HPDE6-E6E7 (cell line): ENCODE data around the gene UVSSA.

Experiments used
- DNase-seq: peaks from one replicate; pipeline ENCODE4 v3.0.0; 2011; ENCODE audit warnings: missing footprints; ENCODE audit errors: extremely low spot score

UVSSA gene

GRCh38 chr4:1395941-1396805 lies 49.2 kb downstream of the UVSSA start:
- no peak for DNase-seq

- no peak for DNase-seq
Observed at GRCh38 chr4:1396806-1397455, 49.9 kb downstream of the UVSSA start.

DNA sequence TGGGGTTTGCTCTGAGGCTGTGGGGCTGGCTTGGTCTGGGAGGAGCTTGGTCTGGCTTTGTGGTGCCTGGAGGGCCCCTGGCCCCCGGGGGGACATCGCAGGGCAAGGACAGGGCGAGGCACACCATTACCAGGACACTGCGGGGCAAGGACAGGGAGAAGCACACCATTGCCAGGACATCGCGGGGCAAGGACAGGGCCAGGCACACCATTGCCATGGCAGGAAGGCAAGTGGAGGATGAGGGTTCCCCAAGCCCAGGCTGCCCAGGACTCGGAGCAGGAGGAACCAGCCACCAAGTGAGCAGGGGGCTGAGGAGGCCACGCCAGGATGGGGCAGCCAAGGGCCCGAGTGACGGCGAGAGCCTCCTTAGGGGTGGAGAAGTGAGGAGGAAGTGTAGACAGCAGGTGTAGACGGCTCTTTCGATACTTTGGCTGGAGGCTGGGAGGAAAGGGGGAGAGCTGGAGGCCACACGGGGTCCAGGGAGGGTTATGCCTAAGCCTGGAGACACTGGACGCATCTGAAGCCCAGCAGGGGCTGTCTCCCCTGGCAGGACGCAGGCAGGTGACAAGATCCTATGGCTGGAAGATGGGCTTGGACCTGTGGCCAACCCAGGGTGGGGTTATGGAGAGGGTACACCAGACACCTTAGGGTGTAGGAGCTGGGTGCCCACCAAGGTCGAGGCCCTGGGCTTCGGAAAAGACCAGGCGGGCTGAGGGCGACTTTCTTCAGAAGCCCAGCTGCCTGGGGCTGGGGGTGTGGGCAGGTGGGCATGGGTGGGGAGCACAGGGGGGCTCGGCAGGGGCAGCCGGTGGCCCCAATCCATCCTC lies 51.9 kb downstream of the UVSSA start:
- no peak for DNase-seq

DNA sequence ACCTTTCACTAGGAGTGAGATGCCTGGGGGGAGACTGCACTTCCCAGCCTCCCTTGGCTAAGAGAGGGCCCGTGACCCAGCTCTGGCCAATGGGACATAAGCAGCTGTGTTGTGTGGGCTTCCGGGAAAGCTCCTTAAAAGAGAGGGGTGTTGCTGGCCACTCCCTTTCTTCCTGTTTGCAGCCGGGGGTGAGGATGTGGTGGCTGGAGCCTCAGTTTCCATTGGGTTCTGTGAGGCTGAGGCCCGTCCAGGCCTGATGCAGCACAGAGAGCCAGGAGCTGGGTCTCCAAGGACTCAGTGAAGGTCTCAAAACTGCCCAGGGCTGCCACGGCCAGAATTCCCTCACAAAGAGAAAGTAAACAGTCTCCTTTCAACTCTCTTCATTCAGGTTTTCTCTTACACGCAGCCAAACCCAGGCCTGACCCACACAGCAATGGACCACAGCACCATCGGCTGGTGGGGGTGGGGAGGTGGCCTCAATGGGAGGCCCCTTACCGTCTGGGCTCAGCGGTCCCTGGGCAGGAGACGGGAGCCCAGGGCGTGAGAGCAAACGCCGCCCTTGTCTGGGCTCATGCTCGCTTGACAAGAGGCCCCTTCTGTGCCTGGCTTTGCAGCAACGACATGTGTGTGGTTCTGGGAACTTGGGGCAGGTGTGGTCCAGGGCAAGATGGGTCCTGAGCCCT lies 52.6 kb downstream of the UVSSA start:
- no peak for DNase-seq

- no peak for DNase-seq
Observed at GRCh38 chr4:1400191-1400805, 53.3 kb downstream of the UVSSA start.

DNA sequence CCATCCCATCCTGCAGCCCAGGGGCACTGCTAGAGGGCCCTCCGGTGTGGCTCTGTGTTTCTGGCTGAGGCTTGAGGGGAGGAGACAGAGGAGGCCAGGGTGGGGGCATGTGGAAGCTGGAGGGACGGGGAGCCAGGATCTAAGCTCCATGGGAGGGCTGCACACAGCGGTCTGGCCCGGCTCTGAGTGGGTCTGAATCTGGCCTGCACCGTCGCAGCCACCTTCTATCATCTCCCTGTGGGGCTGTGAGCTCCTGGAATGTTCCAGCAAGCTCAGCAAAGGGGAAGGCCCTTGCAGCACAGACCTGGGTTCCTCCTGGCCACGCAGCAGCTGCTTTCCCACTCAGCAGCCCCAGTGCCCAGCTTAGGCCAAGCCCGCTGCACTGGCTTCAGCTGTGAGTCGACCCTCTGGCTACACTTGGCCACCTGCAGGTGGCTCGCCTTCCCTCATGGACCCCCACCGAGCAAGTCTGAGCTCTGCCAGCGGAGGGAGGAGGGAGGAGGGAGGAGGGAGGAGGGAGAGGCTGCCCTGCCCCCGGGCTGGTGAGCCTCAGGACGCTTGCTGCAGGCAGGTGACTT lies 53.9 kb downstream of the UVSSA start:
- DNase-seq: no peak

DNA sequence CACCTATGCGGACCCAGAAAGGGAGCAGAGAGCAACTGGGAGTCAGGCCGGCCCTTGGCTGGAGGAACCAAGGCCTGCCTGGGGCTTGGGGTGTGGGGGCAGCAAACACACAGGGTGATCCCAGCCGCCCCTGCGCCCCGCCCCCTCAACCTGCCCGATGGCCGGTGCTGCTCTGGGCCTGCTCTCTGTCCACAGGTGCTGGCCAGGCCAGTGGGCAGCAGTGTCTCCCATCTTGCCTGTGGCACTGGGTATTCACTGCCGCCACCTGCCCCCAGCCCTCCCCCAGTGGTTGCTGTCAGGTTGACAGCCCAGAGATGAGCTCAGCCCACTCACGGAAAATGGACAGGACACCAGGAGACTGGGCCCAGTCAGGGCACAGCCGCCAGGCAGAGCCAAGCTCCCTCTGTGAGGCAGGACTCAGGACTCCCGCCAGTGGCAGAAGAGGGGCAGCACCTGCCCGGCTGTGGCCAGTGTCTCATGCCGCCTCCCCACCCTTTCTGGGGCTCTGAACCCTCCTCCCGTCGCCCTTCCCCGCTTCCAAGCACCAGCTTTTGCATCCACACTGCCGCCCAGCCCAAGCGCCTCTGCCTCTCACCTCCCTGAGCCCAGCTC lies 54.5 kb downstream of the UVSSA start:
- DNase-seq: no peak

- no peak for DNase-seq
Observed at GRCh38 chr4:1402021-1402515, 55.1 kb downstream of the UVSSA start.

DNA sequence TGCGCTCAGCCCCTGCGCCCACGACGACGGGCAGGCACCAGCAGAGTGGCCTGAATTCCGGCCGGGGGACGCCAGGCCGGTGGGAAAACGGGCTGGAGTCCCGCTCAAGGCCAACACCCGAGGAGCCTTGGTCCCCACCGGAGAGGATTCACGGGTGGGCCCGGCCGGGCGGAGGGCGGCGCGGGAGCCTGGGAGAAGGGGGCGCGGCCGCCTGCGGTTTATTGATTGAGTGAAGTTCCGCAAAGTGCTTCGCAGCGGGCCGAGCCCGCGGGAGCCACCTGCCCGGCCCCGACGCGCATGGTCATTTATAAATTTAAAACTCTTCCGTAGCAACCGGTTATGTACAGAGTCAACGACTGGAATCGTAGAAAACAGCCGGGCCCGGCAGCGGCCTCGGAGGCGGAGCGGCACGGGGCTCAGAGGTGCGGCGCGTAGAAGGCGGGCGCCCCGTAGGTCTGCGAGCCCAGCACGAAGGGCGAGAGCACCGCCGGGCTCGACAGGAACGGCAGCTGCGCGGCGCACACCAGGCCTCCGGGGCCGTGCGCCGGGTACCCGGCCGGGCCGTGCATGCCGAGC lies 55.6 kb downstream of the UVSSA start:
- DNase-seq: no peak

GRCh38 chr4:1403177-1403583 lies 56.2 kb downstream of the UVSSA start:
- no peak for DNase-seq

GRCh38 chr4:1403591-1404572 lies 56.9 kb downstream of the UVSSA start:
- DNase-seq: no peak

DNA sequence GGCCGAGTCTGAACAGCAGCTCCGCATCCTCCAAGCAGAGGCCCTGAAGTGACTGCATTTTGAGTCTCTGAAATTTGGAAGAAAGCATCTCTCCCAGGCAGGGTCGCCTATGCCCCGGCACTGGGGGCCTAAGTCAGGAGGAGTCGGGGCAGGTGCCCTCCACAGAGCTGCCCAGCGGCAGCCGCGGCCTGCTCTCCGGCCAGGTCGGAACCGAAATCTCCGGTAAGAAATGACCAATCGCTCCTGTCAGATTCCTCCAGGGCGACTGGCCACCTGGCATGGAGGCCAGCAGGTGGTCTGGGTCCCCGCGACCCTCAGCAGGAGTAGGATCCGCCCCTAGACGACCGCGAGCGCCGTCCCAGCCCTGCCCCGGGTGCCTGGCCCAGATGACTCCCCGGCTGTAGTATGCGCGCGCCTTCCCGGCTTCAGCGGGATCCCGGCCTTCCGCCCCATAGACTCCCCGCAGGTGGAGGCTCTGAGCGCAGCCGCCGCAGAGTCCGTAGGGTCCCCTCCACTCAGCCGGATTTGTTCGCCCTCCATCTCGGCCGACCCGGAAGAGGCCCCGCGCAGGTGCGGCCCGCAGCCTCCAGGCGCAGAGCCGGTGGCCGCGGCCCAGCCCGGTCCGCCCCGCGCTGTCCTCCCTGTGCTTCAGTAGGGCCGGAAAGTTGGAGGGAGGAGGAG lies 57.7 kb downstream of the UVSSA start:
- no peak for DNase-seq

DNA sequence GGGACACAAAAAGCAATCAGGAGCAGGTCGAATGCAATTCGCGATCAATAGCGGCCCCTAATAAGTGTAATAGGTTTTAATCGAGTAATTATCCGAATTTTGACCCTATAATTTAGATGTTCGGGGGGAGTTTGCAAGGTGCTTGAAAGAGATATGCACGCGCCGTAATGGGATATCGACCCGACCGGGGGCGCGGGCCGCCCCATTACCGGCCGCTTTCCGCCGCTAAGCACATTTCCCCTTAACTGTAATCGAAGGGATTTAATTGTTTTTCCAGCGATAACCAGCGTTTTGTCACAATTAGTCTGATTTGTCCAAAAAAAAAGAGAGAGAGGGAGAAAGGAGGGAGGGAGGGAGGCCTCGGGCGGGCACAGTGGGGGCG lies 58.2 kb downstream of the UVSSA start:
- no peak for DNase-seq

DNA sequence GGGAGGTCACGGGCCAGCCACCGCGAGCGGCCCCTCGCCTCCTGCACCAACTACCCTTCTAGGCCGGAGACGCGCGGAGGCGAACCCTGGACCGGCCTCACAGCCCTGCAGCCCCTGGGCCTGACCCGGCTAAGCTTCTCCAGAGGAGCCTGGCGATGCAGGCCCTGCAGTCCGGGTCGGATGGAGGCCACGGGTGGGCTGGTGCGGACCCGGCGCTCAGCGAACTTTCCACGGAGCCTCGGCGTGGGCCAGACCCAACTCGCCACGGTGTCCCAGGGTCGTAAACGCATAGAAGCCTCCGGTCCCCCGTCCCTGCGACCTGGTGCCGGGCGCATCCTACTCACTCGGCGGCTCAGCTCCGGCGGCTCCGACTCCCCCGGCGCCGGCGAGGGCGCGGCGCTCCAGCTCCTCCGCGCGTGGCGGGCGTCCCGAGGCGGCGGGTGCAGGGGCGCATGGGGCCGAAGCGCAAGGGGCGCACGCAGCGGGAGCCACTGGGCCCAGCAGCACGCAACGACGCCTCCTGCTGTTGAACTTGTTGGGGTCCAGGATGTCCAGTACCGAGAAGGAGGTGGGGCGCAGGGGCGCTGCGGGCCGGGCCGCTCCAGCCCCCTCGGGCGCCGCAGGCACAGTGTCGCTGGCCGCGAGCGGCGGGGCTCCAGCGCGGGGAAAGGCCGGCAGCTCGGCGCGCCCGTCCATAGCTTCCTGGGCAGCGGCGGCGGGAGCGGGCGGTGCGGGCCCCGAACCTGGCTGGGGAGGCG lies 58.8 kb downstream of the UVSSA start:
- DNase-seq: no peak

GRCh38 chr4:1406394-1406980 lies 59.5 kb downstream of the UVSSA start, which contains the start of gene NKX1-1:
TSS of gene NKX1-1 (minus strand) at chr4:1406442. CDS start at chr4:1406442, 0 bp downstream.
- DNase-seq: no peak

GRCh38 chr4:1406981-1407656 lies 60.1 kb downstream of the UVSSA start:
- DNase-seq: no peak
